GM18498 (cell line): Measurements from ENCODE around the gene GLB1L2.

Source experiments
- ATAC-seq: cut with Tn5 transposase; IDR thresholded peaks from one replicate; pipeline ENCODE4 v1.9.1; 2021; ENCODE audit warnings: mild to moderate bottlenecking, moderate library complexity; ENCODE audit not compliant: unreplicated experiment

The GLB1L2 gene

DNA sequence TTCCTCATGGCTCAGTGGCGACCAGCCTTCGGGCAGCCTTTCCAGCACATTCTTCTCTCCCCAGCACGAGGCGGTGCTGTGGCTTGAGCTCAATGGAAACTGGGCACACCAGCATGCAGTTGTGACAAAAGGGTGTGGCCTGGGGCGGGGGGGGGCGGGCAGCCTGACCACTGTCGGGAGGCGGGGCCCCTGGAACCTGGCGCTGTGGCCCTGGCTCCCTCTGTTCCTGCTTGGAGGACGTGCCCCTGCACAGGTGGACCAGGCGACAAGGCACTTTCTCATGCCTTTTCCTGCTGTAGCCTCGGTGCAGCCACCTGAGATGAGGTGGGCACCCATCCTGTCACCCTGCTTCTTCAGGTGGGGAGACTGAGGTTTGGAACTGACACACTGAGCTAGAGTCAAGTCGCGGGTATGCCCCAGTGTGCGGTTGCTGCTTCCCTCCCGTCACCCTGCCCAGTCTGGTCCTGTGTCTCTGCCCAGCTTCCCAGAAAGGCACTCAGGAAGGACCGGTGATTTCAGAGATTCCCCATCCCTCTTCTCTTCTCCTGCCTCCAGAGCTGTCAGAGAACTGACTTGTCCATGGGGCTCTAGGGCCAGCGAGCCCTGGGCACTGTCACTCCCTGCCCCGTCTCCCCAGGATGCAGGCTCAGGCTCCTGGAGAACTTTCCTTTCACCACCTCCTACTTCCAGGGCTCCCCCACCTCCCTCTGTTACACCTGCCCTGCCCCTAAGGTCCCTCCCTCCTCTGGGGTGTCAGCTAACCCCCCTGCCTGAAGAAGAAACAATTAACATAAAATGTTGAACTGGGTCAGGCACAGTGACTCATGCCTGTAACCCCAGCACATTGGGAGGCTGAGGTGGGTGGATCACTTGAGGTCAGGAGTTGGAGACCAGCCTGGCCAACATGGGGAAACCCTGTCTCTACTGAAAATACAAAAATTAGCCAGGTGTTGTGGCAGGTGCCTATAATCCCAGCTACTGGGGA is 70.3 kb downstream of the GLB1L2 start:
- ATAC-seq, result no peak

DNA sequence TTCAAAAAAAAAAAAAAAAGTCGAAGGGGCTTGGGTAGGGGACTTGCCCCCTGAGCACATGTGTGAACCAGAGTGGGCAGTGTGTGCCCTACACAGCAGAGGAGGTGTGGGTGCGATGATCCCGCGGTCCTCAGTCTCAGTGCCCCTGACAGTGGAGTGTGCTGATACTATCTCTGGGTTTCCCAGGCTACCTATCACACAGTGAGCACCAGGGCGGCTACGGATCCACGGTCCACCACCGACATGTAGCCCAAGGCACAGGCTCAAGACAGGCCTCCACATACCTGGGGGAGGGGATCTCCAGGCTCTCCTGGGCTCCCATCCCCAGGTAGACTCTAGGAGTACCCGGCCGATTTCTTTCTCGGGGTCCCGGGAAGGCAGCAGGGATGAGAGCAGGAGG is 71.1 kb downstream of the GLB1L2 start:
- no peak for ATAC-seq

DNA sequence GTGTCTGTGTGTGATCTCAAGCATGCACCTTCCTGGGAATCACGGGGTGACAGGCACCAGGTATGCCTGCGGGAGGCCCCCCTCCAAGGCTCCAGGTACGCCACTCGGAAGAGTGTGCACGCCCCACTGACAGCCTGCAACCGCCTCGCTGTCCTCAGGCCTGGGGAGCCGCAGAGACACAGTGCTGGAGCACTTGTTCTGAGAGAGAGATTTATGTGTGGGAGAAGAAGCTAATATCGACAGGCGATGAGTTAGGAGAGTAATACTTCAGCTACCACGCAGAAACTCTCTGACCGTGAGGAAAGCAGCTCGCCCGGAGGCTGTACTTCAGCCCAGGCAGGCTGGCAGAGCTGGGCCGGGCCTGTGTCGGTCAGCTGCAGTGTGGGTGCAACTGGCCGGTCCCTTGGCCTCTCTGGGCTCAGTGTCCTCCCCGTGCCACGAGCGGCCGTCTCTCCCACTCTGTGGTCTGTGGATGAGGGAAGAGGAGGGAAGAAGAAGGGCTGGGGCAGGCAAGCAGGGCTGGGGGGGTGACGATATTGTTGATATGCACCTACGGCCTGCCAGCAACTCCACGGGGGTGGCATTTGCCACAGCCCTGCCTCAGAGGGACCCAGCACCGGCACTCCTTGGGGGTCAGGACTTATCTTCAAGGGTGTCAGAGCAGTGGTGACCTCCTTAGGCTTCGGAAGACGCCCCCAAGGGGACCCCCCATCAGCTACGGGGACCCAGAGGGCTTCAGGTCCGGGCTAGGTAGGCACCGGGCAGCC is 73.0 kb downstream of the GLB1L2 start:
- ATAC-seq, result no peak

GRCh38 chr11:134405436-134405835 is 73.6 kb downstream of the GLB1L2 start:
- ATAC-seq, result no peak

DNA sequence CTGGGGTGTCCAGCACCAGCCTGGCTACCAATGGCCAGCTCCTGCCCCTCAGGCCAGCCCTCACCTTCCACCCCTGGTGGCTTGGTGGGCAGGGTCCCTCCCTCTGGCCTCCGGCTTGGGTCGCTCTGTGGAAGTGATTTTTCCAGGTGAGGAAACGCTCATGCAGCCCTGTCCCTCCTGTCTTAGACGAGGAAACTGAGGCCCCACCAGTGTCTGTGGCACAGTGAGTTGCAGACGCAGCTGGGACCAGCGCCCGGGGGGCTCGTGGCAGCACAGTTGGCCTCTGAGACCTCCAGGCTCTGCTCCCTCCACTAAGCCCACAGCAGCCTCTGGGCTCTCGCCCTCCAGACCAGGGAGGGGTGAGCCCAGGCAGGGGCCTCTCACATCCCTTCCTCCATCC is 74.1 kb downstream of the GLB1L2 start:
- no peak for ATAC-seq

- no peak for ATAC-seq
Observed at GRCh38 chr11:134406264-134407185, 74.7 kb downstream of the GLB1L2 start.

- ATAC-seq, result no peak
Observed at GRCh38 chr11:134407321-134407828, 75.6 kb downstream of the GLB1L2 start.

GRCh38 chr11:134407923-134408322 is 76.1 kb downstream of the GLB1L2 start:
- ATAC-seq, result no peak

GRCh38 chr11:134409552-134410429 is 78.0 kb downstream of the GLB1L2 start:
- ATAC-seq, result no peak

DNA sequence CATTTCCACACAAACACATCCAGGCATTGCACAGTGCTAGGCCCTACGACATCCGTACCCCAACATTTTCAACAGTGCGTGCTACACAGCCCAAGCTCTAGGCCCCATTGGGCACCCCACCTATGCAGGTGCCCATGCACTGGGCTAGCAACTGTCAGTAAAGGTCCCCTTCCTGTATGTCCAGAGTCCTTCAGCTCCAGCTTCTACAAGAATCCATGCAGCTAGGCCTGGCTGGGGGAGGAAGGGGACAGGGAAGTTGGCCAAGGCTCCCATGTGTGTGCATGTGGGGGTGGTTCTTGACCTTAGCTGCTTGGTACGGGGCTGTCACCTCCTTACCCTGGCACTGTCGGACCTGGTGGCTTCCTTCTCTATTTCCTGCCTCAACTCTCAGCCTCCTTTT is 79.0 kb downstream of the GLB1L2 start:
- ATAC-seq, result no peak

GRCh38 chr11:134412203-134413042 is 80.6 kb downstream of the GLB1L2 start, which contains the start of gene B3GAT1:
B3GAT1 (minus strand) TSS chr11:134412242; CDS start chr11:134387659, 24,583 bp downstream.
- no peak for ATAC-seq

GRCh38 chr11:134413043-134413825 is 81.4 kb downstream of the GLB1L2 start:
- no peak for ATAC-seq

- no peak for ATAC-seq
Observed at GRCh38 chr11:134413826-134414731, 82.3 kb downstream of the GLB1L2 start.

DNA sequence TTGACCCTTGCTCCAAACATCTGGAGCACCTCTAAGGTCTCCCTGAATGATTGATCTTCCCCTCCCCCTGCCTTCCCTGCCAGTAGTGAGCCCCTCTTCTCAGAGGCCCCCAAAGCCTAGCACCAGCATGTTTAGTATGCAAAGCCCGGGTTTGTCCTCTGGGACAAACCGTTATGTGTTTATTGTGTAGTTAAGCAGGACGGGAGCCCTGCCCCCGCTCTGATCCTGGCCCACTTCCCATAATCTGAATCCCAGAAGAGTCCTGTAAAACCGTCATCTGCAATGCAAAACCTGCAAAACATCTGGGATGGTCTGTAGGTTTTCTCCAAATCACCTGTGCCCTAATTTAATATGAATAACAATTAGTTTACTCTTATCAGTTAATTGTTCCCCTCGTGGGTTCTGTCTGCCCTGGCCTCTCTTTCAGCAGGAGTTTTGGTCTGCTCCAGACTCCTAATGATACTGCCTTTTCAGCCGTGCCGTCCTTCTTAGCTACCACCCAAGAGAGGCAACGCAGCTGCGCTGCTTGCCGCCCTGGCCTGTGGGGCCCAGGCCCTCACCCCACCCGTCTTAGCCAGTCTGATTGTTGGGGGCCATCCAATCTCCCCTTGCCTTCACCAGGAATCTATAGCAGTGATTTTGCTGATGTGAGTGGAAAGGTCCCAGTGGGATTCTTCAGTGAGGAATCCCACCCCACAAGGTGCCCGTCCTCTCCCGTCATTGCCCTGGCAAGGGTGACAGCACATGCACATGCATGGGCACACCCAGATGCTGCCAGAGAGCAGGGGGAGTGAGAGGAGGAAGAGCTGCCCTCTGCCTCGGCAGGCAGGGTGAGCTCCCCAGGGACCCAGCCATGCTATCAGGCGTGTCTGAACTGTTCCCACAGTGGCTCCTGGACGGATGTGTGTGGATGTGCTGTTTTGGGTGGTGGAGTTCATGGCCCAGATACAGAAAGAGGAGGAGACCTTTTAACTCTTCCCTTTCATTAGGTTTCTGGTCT is 83.3 kb downstream of the GLB1L2 start:
- ATAC-seq, result no peak

DNA sequence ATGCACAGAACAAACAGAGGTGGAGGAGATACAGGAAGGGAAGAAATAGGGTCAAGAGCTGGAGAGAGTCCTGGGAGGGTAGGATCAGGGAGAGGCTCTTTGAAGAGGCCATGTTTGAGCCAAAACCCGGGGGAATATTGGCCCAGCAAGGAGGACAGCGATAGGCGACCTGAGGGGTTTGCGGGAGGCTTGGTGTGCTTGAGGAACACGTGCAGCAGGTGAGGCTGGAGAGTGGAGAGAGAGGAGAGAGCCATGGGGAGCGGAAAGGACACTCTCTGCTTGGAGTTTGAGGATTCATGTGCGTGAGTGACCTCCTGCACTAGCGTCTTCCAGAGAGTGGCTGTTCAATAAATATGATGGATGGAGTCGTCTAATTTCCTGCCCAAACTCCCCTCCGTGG is 84.9 kb downstream of the GLB1L2 start:
- ATAC-seq, result no peak
